ENCODE results near the gene ARHGEF3.
"Not testable (repeated sequence)": the region's sequence is repeated elsewhere in the genome, so short reads cannot be mapped to it uniquely, and the experiment has no call there.

The ARHGEF3 gene

DNA sequence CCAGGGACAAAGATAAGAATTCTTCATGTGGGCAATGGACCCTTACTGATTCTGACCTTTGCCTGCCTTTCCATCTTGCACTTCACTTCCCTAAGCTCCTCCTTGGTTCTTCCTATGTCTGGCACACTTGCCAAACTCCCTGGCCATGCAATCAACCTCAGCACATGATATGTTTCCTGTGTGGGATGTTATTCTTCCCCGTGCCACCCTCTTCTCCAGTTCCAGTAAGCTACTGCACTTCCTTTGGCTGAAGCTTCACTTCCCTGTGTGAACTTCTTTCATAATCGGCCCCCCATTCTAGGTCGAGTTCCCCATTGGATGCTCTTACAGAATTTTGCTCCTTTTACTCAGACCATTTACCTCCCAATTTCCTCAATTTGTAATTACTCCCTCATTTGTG, 108.0 kb downstream of the ARHGEF3 start:
- ChIA-PET POLR2A (no interaction called here), CTCF (interaction anchor here (0.7 to 6.2 kb wide), 4 partner anchors 9 to 302 kb away, joined by 3 to 48 read pairs (median 4); no protein-coding TSS in a partner anchor)
- TF ChIP-seq, protein P1, sequence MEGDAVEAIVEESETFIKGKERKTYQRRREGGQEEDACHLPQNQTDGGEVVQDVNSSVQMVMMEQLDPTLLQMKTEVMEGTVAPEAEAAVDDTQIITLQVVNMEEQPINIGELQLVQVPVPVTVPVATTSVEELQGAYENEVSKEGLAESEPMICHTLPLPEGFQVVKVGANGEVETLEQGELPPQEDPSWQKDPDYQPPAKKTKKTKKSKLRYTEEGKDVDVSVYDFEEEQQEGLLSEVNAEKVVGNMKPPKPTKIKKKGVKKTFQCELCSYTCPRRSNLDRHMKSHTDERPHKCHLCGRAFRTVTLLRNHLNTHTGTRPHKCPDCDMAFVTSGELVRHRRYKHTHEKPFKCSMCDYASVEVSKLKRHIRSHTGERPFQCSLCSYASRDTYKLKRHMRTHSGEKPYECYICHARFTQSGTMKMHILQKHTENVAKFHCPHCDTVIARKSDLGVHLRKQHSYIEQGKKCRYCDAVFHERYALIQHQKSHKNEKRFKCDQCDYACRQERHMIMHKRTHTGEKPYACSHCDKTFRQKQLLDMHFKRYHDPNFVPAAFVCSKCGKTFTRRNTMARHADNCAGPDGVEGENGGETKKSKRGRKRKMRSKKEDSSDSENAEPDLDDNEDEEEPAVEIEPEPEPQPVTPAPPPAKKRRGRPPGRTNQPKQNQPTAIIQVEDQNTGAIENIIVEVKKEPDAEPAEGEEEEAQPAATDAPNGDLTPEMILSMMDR (IDR thresholded peaks at IDR 0.05; ENCODE audit: insufficient read depth, low read length, missing control alignments) = no peak
- DNase-seq (ENCODE audit: low read depth, low spot score) = no peak
- H3K4me3 ChIP-seq (ENCODE audit: low read depth, low read length) = no peak overlapping the region

DNA sequence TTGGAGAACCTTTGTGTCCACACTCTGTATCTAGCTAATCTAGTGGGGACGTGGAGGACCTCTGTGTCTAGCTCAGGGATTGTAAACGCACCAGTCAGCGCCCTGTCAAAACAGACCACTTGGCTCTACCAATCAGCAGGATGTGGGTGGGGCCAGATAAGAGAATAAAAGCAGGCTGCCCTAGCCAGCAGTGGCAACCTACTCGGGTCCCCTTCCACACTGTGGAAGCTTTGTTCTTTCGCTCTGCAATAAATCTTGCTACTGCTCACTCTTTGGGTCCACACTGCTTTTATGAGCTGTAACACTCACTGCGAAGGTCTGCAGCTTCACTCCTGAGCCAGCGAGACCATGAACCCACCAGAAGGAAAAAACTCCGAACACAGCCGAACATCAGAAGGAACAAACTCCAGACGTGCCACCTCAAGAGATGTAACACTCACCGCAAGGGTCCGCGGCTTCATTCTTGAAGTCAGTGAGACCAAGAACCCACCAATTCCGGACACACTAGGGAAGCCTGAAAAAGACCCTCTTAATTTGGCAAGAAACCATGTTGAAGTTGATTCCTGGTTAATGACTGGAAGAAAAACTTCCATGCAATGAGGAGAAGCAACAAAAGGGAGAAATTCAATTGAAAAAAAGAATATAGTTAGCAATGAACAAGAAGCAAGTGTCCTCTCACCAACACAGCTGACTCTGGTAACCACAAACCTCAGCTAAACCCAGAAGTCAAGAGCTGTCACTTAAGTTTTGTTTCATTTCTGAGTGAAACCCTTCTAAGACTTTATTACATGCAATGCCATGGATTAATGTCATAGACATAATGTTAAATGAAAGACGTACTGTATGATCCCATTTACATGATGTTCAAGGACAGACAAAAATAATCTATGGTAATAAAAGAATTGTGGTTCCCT, 109.0 kb downstream of the ARHGEF3 start:
- CTCF ChIA-PET = interaction anchor here (0.7 to 6.2 kb wide), 3 partner anchors 10 to 303 kb away, joined by 3 to 48 read pairs (median 5); no protein-coding TSS in a partner anchor
- H3K4me3 ChIP-seq (ENCODE audit: low read depth, low read length); POLR2A ChIA-PET; DNase-seq (ENCODE audit: low read depth, low spot score): not testable (repeated sequence)

DNA sequence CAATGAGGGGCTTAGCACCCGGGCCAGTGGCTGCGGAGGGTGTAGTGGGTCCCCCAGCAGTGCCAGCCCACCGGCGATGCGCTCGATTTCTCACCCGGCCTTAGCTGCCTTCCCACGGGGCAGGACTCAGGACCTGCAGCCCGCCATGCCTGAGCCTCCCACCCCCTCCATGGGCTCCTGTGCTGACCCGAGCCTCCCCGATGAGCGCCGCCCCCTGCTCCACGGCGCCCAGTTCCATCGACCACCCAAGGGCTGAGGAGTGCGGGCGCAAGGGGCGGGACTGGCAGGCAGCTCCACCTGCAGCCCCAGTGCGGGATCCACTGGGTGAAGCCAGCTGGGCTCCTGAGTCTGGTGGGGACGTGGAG, 109.8 kb downstream of the ARHGEF3 start:
- CTCF ChIA-PET = interaction anchor here (3.1 to 6.2 kb wide), 2 partner anchors 297 to 298 kb away, joined by 17 to 48 read pairs; no protein-coding TSS in a partner anchor
- DNase-seq (ENCODE audit: low read depth, low spot score); POLR2A ChIA-PET; H3K4me3 ChIP-seq (ENCODE audit: low read depth, low read length): not testable (repeated sequence)

DNA sequence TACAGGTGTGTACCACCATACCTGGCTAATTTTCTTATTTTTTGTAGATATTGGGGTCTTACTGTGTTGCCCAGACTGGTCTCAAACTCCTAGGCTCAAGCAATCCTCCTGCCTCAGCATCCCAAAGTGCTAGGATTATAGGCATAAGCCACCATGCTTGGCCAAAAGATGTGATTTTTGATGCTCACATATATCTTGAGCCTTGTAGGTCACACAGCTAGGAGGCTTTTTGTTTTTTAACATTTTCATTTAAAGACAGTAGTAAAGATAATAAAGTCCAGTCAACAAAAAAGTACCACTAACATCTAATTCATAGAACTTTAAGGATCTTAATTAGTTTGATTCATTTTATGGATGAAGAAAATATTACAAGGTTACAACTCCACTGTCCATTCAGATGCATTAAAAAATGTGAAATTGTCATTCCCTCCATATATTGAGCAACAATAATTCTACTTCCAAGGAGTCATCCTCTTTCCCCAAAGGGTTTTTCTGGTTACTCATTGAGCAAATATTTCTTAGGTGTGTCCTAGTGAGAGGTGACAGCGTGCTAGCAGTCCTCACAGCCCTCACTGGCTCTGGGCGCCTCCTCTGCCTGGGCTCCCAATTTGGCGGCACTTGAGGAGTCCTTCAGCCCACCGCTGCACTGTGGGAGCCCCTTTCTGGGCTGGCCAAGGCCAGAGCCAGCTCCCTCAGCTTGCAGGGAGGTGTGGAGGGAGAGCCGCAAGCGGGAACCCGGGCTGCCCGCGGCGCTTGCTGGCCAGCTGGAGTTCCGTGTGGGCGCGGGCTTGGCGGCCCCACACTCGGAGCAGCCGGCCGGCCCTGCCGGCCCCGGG, 110.4 kb downstream of the ARHGEF3 start:
- POLR2A ChIA-PET = no interaction called here
- H3K4me3 ChIP-seq (ENCODE audit: low read depth, low read length) = no peak overlapping the region
- CTCF ChIA-PET = interaction anchor here (0.7 to 3.1 kb wide), 4 partner anchors 11 to 307 kb away, joined by 3 to 17 read pairs (median 4); no protein-coding TSS in a partner anchor
- TF ChIP-seq, protein P1 (IDR thresholded peaks at IDR 0.05; ENCODE audit: insufficient read depth, low read length, missing control alignments) = no peak
- no peak for DNase-seq (ENCODE audit: low read depth, low spot score)

DNA sequence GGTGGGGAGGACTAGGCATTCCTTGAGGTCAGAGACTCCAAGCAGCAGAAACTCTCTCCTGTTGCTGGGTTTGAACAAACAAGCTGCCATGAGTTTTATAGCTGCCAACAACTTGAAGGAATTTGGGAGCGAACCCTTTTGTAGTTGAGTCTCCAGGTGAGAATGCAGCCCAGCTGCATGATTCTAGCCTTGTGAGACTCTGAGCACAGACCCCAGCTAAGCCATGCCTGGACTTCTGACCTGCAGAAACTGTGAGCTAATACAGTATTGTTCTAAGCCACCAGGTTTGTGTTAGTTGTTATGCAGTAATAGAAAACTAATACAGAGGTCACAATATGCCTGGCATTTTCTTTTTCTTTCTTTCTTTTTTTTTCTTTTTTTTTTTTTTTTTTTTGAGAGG, 112.4 kb downstream of the ARHGEF3 start:
- no peak for DNase-seq (ENCODE audit: low read depth, low spot score)
- ChIA-PET CTCF (interaction anchor here (1.2 to 3.1 kb wide), 2 partner anchors 13 to 300 kb away, joined by 5 to 17 read pairs; no protein-coding TSS in a partner anchor), POLR2A (no interaction called here)
- TF ChIP-seq, protein P1 (IDR thresholded peaks at IDR 0.05; ENCODE audit: insufficient read depth, low read length, missing control alignments) = no peak
- no peak overlapping the region for H3K4me3 ChIP-seq (ENCODE audit: low read depth, low read length)

DNA sequence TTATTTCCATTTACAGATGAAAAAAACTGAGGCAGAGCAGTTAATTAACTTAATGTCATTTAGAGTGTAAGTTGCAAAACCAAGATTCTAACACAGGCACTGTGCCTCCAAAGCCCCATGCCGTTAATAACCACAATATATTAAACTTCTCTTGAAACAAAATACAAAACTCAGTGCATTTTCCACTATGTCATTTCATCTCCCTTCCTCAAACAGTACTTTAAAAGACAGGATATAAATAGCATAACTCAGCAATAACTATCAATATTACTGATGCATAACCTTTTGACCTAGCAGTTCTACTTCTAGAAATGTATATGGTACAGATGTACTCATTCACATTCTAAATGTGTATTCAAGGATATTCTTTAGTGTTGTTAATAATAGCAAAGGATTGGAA, 113.6 kb downstream of the ARHGEF3 start:
- TF ChIP-seq, protein P1 (IDR thresholded peaks at IDR 0.05; ENCODE audit: insufficient read depth, low read length, missing control alignments) = no peak
- CTCF ChIA-PET = interaction anchor here (1.4 to 1.8 kb wide), 2 partner anchors 14 to 301 kb away, joined by 5 to 7 read pairs; no protein-coding TSS in a partner anchor
- DNase-seq (ENCODE audit: low read depth, low spot score) = no peak

DNA sequence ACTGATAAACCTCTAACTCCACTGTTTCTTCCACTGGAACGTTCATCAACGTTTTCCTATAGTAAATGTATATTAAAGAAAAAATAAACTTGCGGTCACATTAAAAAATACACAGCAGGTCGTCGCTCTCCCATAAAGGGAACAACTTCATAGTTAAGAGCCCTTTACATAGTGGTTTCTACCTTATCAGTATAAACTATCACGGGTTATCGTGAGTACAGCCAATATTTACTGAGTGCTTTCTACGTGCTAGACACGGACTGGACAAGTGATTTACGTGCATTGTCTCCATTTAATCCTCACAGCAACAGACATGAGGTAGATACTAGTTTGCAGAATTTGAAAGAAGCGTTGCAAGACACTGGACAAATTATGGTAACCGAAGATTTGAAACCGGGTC, 117.7 kb downstream of the ARHGEF3 start:
- DNase-seq (ENCODE audit: low read depth, low spot score) = no peak
- TF ChIP-seq, protein P1 (IDR thresholded peaks at IDR 0.05; ENCODE audit: insufficient read depth, low read length, missing control alignments) = no peak
- no peak overlapping the region for H3K4me3 ChIP-seq (ENCODE audit: low read depth, low read length)
- ChIA-PET POLR2A (no interaction called here), CTCF (interaction anchor here (1.3 to 2.0 kb wide), 2 partner anchors 116 to 304 kb away, joined by 4 to 9 read pairs; no protein-coding TSS in a partner anchor)

More for the DNA sequence above, 113.6 kb downstream of the ARHGEF3 start:
- H3K4me3 ChIP-seq (ENCODE audit: low read depth, low read length) = no peak overlapping the region
- POLR2A ChIA-PET = no interaction called here

Data from AG04449 (cell line).